ENCODE results near the gene LIN9. TPM values are rescaled to one million over a fixed set of nuclear protein-coding genes. Genes with fewer than 3 reads are reported as not detected.

LIN9 gene
- total and polyA plus RNA-seq, 12 donors: 0.97 to 5.7 (median 2.1) TPM

DNA sequence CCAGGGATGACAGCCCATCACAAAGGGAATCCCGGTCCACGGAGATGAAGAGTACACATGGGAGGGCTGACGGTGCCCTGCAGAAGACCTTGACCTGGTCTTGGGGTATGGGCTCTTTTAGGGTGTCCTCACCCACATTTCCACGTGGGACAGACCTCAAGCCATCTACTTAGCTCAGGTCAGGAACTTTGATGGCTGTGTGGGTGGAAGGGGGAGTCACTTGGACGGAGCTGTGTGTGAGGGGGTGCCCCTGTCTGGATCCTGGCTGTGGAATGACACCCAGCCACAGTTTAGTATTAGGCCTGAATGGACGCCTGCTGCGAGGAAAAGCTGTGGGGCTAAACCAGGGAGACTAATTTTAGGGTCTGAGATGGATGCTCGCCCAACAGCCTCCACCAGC is 96.4 kb downstream of the LIN9 start:
- intact Hi-C loops (cut with DNase I): no loop called here
- WGBS, 4 donors: 76 to 86% (median 80%) methylated on average over 5 to 8 of the region's 8 CpGs
- TF ChIP-seq POLR2A (IDR thresholded peaks at IDR 0.05): no peak
- TF ChIP-seq, protein P1, sequence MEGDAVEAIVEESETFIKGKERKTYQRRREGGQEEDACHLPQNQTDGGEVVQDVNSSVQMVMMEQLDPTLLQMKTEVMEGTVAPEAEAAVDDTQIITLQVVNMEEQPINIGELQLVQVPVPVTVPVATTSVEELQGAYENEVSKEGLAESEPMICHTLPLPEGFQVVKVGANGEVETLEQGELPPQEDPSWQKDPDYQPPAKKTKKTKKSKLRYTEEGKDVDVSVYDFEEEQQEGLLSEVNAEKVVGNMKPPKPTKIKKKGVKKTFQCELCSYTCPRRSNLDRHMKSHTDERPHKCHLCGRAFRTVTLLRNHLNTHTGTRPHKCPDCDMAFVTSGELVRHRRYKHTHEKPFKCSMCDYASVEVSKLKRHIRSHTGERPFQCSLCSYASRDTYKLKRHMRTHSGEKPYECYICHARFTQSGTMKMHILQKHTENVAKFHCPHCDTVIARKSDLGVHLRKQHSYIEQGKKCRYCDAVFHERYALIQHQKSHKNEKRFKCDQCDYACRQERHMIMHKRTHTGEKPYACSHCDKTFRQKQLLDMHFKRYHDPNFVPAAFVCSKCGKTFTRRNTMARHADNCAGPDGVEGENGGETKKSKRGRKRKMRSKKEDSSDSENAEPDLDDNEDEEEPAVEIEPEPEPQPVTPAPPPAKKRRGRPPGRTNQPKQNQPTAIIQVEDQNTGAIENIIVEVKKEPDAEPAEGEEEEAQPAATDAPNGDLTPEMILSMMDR (IDR thresholded peaks at IDR 0.05): no peak

DNA sequence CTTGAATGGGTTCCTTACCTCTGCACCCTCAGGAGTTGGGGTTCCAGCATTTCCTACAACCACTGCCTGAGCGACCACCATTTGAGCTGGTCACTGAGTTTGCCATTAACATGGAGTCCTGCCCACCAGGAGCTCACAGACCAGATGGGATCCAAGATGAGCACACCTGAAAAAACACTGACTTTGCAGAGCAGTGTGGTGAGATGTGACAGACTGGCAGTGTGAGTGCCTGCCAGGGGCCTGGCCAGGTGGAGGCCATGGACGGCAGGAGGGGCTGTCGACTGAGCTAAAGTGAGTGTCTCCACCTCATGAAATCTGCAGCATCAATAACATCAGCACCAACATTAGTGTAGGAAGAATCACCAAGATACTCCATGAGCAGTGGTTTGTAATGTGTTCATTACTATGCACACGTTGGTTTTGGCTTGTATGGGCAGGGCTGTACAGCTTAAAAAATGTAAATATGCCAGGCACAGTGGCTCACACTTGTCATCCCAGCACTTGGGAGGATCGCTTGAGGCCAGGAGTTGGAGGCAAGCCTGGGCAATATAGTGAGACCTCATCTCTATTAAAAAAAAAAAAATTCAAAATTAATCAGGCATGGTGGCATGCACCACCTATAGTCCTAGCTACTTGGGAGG is 97.7 kb downstream of the LIN9 start:
- no peak for DNase-seq
- Histone ChIP-seq H3K4me1 (replicated peaks in 1 of 2) (no peaks in the 10 kb centered on the region), H3K9me3 (replicated peaks in 1 of 3) (no peaks in the 10 kb centered on the region), H3K27ac (no peak overlapping the region), H3K36me3 (replicated peaks in 1 of 2) (no peaks in the 10 kb centered on the region), H3K27me3 (no peaks in the 10 kb centered on the region), H3K4me3 (no peak overlapping the region)
- intact Hi-C loops (cut with DNase I): no loop called here
- TF ChIP-seq, protein P1 (IDR thresholded peaks at IDR 0.05): no peak
- no peak for TF ChIP-seq POLR2A (IDR thresholded peaks at IDR 0.05)
- WGBS, 4 donors: 77 to 86% (median 86%) methylated on average over 5 of the region's 5 CpGs

More for the DNA sequence above, 96.4 kb downstream of the LIN9 start:
- H3K4me3 ChIP-seq: no peak overlapping the region
- no peak overlapping the region for H3K27ac ChIP-seq
- H3K9me3 ChIP-seq (replicated peaks in 1 of 3): no peaks in the 10 kb centered on the region
- H3K27me3 ChIP-seq: no peaks in the 10 kb centered on the region
- H3K36me3 ChIP-seq (replicated peaks in 1 of 2): no peaks in the 10 kb centered on the region
- no peak for DNase-seq
- H3K4me1 ChIP-seq (replicated peaks in 1 of 2): no peaks in the 10 kb centered on the region

DNA sequence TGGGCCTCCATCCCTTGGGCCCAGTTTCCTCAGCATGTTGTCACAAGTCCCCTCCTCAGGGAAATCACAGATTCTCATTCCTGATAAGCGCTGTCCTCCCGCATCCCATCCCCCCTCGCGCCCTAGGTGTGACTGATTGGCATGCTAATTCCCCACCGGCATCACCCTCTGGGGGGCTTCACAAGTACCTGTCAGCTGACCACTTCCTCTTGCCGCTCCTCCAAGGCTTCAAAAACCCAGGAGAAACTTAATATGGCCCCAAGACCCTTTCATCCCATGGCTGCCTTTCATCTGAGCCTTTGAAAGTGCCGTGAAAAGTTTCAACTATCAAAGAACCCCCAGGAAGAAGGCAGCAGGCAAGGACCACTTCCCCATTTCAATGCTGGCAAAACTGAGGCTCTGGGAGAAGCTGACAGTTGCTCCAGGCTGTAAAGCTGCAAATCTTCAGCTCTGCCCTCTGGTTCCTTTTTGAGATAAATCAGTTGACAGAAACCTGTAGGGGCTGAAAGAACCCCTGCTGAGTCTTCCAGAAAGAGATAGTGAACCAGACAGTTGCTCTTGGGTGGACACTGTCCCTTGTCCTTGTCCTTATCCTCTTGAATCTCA is 98.3 kb downstream of the LIN9 start:
- Histone ChIP-seq H3K27me3 (no peaks in the 10 kb centered on the region), H3K9me3 (replicated peaks in 1 of 3) (no peaks in the 10 kb centered on the region), H3K4me1 (replicated peaks in 1 of 2) (no peaks in the 10 kb centered on the region), H3K36me3 (replicated peaks in 1 of 2) (no peaks in the 10 kb centered on the region), H3K4me3 (no peak overlapping the region), H3K27ac (no peak overlapping the region)
- DNase-seq: no peak
- 74 to 78% (median 76%) methylated on average over 7 of the region's 7 CpGs for WGBS, 4 donors
- TF ChIP-seq, protein P1 (IDR thresholded peaks at IDR 0.05): no peak
- no peak for TF ChIP-seq POLR2A (IDR thresholded peaks at IDR 0.05)
- intact Hi-C loops (cut with DNase I): no loop called here

DNA sequence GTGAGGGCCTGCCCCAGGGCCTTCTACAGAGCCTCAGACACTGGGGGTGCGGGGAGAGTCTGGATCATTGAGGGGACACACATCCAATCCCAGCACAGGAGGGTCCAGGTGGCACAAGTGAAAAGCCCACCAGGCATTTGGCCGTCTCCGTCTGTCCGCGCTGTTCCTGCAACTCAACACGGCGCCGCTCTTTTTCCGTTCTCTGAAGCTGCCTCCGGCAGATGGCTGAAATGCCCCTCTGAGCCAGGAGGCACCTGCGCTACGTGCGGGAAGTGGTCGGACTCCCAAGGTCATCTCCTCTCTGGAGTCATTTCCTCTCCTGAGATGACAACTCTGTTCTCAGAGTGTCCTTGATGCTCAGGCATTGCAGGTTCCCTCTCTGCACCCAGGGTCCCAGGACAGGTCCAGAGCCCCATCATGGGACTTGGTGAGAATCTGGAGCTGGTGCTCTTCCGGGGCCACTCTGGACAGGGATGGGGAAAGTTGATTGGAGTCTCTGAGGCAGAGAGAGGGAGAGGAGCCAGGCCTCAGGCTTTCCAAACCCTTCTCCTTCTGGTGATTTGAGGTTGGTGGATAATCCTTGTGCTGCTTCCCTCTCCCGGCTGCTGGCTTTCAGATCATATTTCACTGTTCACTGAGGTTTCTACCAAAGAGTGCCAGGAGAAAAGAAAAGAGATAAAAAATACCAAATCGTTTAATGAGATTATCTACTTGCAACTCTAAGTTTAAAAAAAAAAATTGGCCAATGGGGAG is 99.5 kb downstream of the LIN9 start:
- no peak overlapping the region for H3K4me3 ChIP-seq
- WGBS, 4 donors: 63 to 75% (median 68%) methylated on average over 16 to 17 of the region's 17 CpGs
- H3K36me3 ChIP-seq (replicated peaks in 1 of 2): no peaks in the 10 kb centered on the region
- no peaks in the 10 kb centered on the region for H3K9me3 ChIP-seq (replicated peaks in 1 of 3)
- H3K4me1 ChIP-seq (replicated peaks in 1 of 2): no peaks in the 10 kb centered on the region
- no peak overlapping the region for H3K27ac ChIP-seq
- TF ChIP-seq POLR2A (IDR thresholded peaks at IDR 0.05): no peak
- TF ChIP-seq, protein P1 (IDR thresholded peaks at IDR 0.05): no peak
- no peak for DNase-seq
- no peaks in the 10 kb centered on the region for H3K27me3 ChIP-seq
- intact Hi-C loops (cut with DNase I): loop anchor here in 1 of 2 donors (10.0 kb wide), 1 partner anchor 115 kb away; no protein-coding TSS in a partner anchor
